Colonic mucosa (tissue), 4 donors: ENCODE data around the gene FILIP1L. TPM values are rescaled to one million over a fixed set of nuclear protein-coding genes. Genes with fewer than 3 reads are reported as not detected.
A peak's percentile ranks its signal among the peaks of the same experiment; 100 is the strongest.

Source experiments
- DNase-seq: peaks from one replicate; pipeline ENCODE4 v3.0.0-alpha.2; 2020
- H3K27ac ChIP-seq: fragments of 200-600 bp; one replicate; pipeline ENCODE4 v1.8.0; 2021
- H3K27me3 ChIP-seq: fragments of 200-600 bp; one replicate; pipeline ENCODE4 v1.8.0; 2021
- H3K36me3 ChIP-seq: fragments of 200-600 bp; one replicate; pipeline ENCODE4 v1.8.0; 2021
- H3K4me1 ChIP-seq: fragments of 200-600 bp; one replicate; pipeline ENCODE4 v1.8.0; 2021; ENCODE audit warnings: mild to moderate bottlenecking
- H3K4me3 ChIP-seq: fragments of 200-600 bp; one replicate; pipeline ENCODE4 v1.8.0; 2021
- H3K9ac ChIP-seq, 2 donors: one replicate each; pipeline ENCODE4 v1.7.0; 2013; ENCODE audit warnings: control low read depth in 2 of 2, low read depth in 2 of 2, low read length in 2 of 2
- H3K9me3 ChIP-seq: fragments of 200-600 bp; one replicate; pipeline ENCODE4 v1.8.0; 2021
- CTCF ChIP-seq: fragments of 200-600 bp; IDR thresholded peaks from one replicate; pipeline ENCODE4 v1.8.0; 2022; ENCODE audit warnings: antibody characterized with exemption, mild to moderate bottlenecking
- intact Hi-C: fragments of 100-400 bp; cut with DNase I; formaldehyde crosslinking; loops from one replicate; pipeline ENCODE4 v1.14.1; 2022
- total RNA-seq, 2 donors: library from RNA; stranded (reverse); fragmentation: NEBNext Ultra II Directional in 1 of 2; extraction: Animal tissue kit (Norgen Biotek cat#: 25700) in 1 of 2; gene quantifications; one replicate each; pipeline ENCODE4 v1.2.1, GENCODE V29; 2021
- donor health status: healthy.
- donor health status: DM: no; HTN: no; CAD: no.
- donor health status: DM: no; HTN: no; CAD: no.

Gene FILIP1L
- total RNA-seq, 2 donors from 2014 or later = 3.7 to 29.0 TPM

- intact Hi-C loops = loop anchor here (5.0 kb wide), 1 partner anchor 178 kb away; no protein-coding TSS in a partner anchor
Observed at GRCh38 chr3:100073714-100074307, 40.5 kb downstream of the FILIP1L start.

GRCh38 chr3:100073049-100073713 is 41.1 kb downstream of the FILIP1L start:
- TF ChIP-seq CTCF = no peak
- H3K36me3 ChIP-seq = no peaks in the 10 kb centered on the region
- intact Hi-C loops = loop anchor here (5.0 kb wide), 1 partner anchor 179 kb away; no protein-coding TSS in a partner anchor
- no peak for DNase-seq
- no peak overlapping the region for H3K4me3 ChIP-seq
- no peaks in the 10 kb centered on the region for H3K27me3 ChIP-seq
- no peaks in the 10 kb centered on the region for H3K9me3 ChIP-seq
- H3K9ac ChIP-seq = peak overlapping the region in 1 of 2 donors; percentile 29
- peak overlapping the region; percentile 56 for H3K27ac ChIP-seq
- H3K4me1 ChIP-seq = peaks cover 10% of the 10 kb centered on the region

More at GRCh38 chr3:100073714-100074307, 40.5 kb downstream of the FILIP1L start:
- H3K9me3 ChIP-seq = no peaks in the 10 kb centered on the region
- H3K4me1 ChIP-seq = peaks cover 10% of the 10 kb centered on the region
- H3K27ac ChIP-seq = peak overlapping the region; percentile 56
- H3K4me3 ChIP-seq = no peak overlapping the region
- no peak for TF ChIP-seq CTCF
- no peaks in the 10 kb centered on the region for H3K36me3 ChIP-seq
- H3K27me3 ChIP-seq = no peaks in the 10 kb centered on the region
- peak overlapping the region in 1 of 2 donors; percentile 29 for H3K9ac ChIP-seq
- DNase-seq = no peak

GRCh38 chr3:100072326-100073048 is 41.8 kb downstream of the FILIP1L start:
- H3K9me3 ChIP-seq = no peaks in the 10 kb centered on the region
- H3K4me1 ChIP-seq = peaks cover 10% of the 10 kb centered on the region
- no peaks in the 10 kb centered on the region for H3K36me3 ChIP-seq
- H3K4me3 ChIP-seq = no peak overlapping the region
- no peaks in the 10 kb centered on the region for H3K27me3 ChIP-seq
- intact Hi-C loops = loop anchor here (5.0 kb wide), 1 partner anchor 180 kb away; no protein-coding TSS in a partner anchor
- no peak for DNase-seq
- TF ChIP-seq CTCF = no peak
- H3K27ac ChIP-seq = no peak overlapping the region
- no peak overlapping the region for H3K9ac ChIP-seq

- H3K27ac ChIP-seq = no peak overlapping the region
- TF ChIP-seq CTCF = no peak
- intact Hi-C loops = no loop called here
Observed at GRCh38 chr3:100069472-100069871, 44.8 kb downstream of the FILIP1L start.

GRCh38 chr3:100068826-100069225 is 45.5 kb downstream of the FILIP1L start:
- no peaks in the 10 kb centered on the region for H3K9me3 ChIP-seq
- peak; percentile 89 for DNase-seq
- no peaks in the 10 kb centered on the region for H3K27me3 ChIP-seq
- no peak overlapping the region for H3K9ac ChIP-seq
- H3K27ac ChIP-seq = no peak overlapping the region
- H3K36me3 ChIP-seq = no peaks in the 10 kb centered on the region
- TF ChIP-seq CTCF = peak; percentile 67
- H3K4me1 ChIP-seq = peaks cover 4% of the 10 kb centered on the region
- no peak overlapping the region for H3K4me3 ChIP-seq
- intact Hi-C loops = no loop called here

More at GRCh38 chr3:100069472-100069871, 44.8 kb downstream of the FILIP1L start:
- Histone ChIP-seq H3K9ac (no peak overlapping the region), H3K4me3 (no peak overlapping the region), H3K27me3 (no peaks in the 10 kb centered on the region), H3K4me1 (peaks cover 4% of the 10 kb centered on the region), H3K36me3 (no peaks in the 10 kb centered on the region), H3K9me3 (no peaks in the 10 kb centered on the region)
- no peak for DNase-seq
